K562 (cell line): ENCODE data around the gene FOXD4L3. TPM values are rescaled to one million over a fixed set of nuclear protein-coding genes. Genes with fewer than 3 reads are reported as not detected.
"Not testable (repeated sequence)": the region's sequence is repeated elsewhere in the genome, so short reads cannot be mapped to it uniquely, and the experiment has no call there.

Experiments
- ATAC-seq: fragments of 200-7000 bp; cut with Tn5 transposase; 3 replicates; pipeline ENCODE4 v1.9.1; 2020; ENCODE audit warnings: moderate library complexity
- BruUV-seq: library from RNA; stranded (reverse); fragments of 400-500 nt; replicated peaks from 2 replicates; lab custom pipeline; 2021; lab: Mats Ljungman, UMichigan
- CTCF ChIA-PET: fragments of 300-600 bp; formaldehyde crosslinking; extraction: SDS; loops from one replicate; lab custom pipeline; 2021; ENCODE audit warnings: low intra/inter-chr PET ratio; lab: Yijun Ruan, JAX
- POLR2A ChIA-PET: fragments of 300-600, 350-650 bp; sonication (Branson Sonifier 250); formaldehyde crosslinking; extraction: SDS; loops from one replicate; lab custom pipeline; 2021; ENCODE audit warnings: antibody characterized with exemption, inconsistent platforms; lab: Yijun Ruan, JAX
- DNase-seq, 4 experiments: peaks; one replicate each; pipeline versions ENCODE4 v3.0.0 to v3.0.0-alpha.2; 2011 to 2018; ENCODE audit warnings: low spot score in 3 of 4, mixed read lengths in 3 of 4; ENCODE audit errors: extremely low read depth in 1 of 4
- FAIRE-seq: peaks from 2 replicates; lab custom pipeline; 2011; peaks lifted over from hg19 to GRCh38; lab: Jason Lieb, UNC
- H2AFZ ChIP-seq: 2 replicates; pipeline ENCODE4 v1.6.0; 2011; ENCODE audit warnings: low read depth, low read length, control low read depth, inconsistent platforms
- H3K27ac ChIP-seq: fragments of 200-600 bp; 3 replicates; pipeline ENCODE4 v1.8.0; 2011; ENCODE audit warnings: low read depth, mild to moderate bottlenecking, control low read depth, inconsistent platforms, low read length, moderate library complexity, mixed read lengths; ENCODE audit errors: extremely low read depth
- H3K27me3 ChIP-seq, 2 experiments: fragments of 300-600 bp in 1 of 2; 2 replicates in 1 of 2; 3 replicates in 1 of 2; pipeline versions ENCODE4 v1.6.0 to v1.8.0; 2011; ENCODE audit warnings: inconsistent platforms in 2 of 2, low read length in 2 of 2, mild to moderate bottlenecking in 1 of 2, mixed read lengths in 1 of 2, moderate library complexity in 1 of 2; ENCODE audit not compliant: control insufficient read depth in 2 of 2, insufficient read depth in 2 of 2
- H3K36me3 ChIP-seq: fragments of 300-600 bp; 3 replicates; pipeline ENCODE4 v1.8.0; 2011; ENCODE audit warnings: mild to moderate bottlenecking, low read length, inconsistent platforms; ENCODE audit not compliant: control insufficient read depth, insufficient read depth
- H3K4me1 ChIP-seq, 2 experiments: fragments of 200-600 bp in 1 of 2; replicated peaks in 1 of 2; 2 replicates in 1 of 2; 3 replicates in 1 of 2; pipeline versions ENCODE4 v1.5.1 to v1.8.0; 2011; ENCODE audit warnings: inconsistent platforms in 2 of 2, low read length in 2 of 2, mild to moderate bottlenecking in 1 of 2, mixed read lengths in 1 of 2, moderate library complexity in 1 of 2; ENCODE audit not compliant: control insufficient read depth in 2 of 2, insufficient read depth in 2 of 2
- H3K4me2 ChIP-seq: 2 replicates; pipeline ENCODE4 v1.6.1; 2011; ENCODE audit warnings: low read length, control low read depth, inconsistent platforms, mixed read lengths; ENCODE audit not compliant: insufficient read depth
- H3K4me3 ChIP-seq: fragments of 200-600 bp; sonication (generic), shearing (Covaris generic); 2 replicates; pipeline ENCODE4 v1.5.1; 2016; ENCODE audit warnings: control low read depth, inconsistent platforms
- H3K79me2 ChIP-seq: fragments of 200-600 bp; 3 replicates; pipeline ENCODE4 v1.8.0; 2011; ENCODE audit warnings: low read length, inconsistent platforms; ENCODE audit not compliant: control insufficient read depth, insufficient read depth
- H3K9ac ChIP-seq, 2 experiments: 2 replicates each; pipeline versions ENCODE4 v1.6.0 to v1.6.1; 2011; ENCODE audit warnings: low read depth in 2 of 2, low read length in 2 of 2, control low read depth in 1 of 2, inconsistent platforms in 1 of 2, mild to moderate bottlenecking in 1 of 2, mixed read lengths in 1 of 2; ENCODE audit not compliant: insufficient read depth in 1 of 2
- H3K9me1 ChIP-seq: one replicate; pipeline ENCODE4 v1.6.0; 2011; ENCODE audit warnings: inconsistent platforms, mild to moderate bottlenecking, low read length, moderate library complexity; ENCODE audit not compliant: control insufficient read depth, insufficient read depth
- H3K9me3 ChIP-seq: replicated peaks from 2 replicates; pipeline ENCODE4 v1.5.1; 2011; ENCODE audit warnings: low read depth, low read length, inconsistent platforms; ENCODE audit not compliant: control insufficient read depth, insufficient read depth
- H4K20me1 ChIP-seq: replicated peaks from 2 replicates; pipeline ENCODE4 v1.6.1; 2011; ENCODE audit warnings: low read length, inconsistent platforms, mixed read lengths; ENCODE audit not compliant: control insufficient read depth, insufficient read depth
- WGBS: fragments of 100-300 bp; shearing (Covaris generic); methylation state at CpG from one replicate; pipeline ENCODE4 v1.1.6; 2016; ENCODE audit warnings: low coverage, mixed read lengths; ENCODE audit not compliant: insufficient coverage; ENCODE audit errors: missing lambda C conversion rate; 5-methylcytosine and 5-hydroxymethylcytosine counted together
- in situ Hi-C: fragments of 300-500 bp; cut with MboI; formaldehyde crosslinking; loops from 4 replicates; pipeline ENCODE4 v1.15.0; 2018; ENCODE audit warnings: inconsistent platforms, mixed read lengths
- intact Hi-C: fragments of 100-400 bp; cut with micrococcal nuclease; formaldehyde crosslinking; loops from 2 replicates; pipeline ENCODE4 v1.14.2; 2022
- polyA plus RNA-seq, 8 experiments: library from polyadenylated mRNA; depleted of rRNA in 4 of 8; stranded (reverse) in 5 of 8; unstranded in 3 of 8; fragments of >200 nt; fragmentation: Nextera tagmentation in 2 of 8; fragmentation: Illumina TruSeq in 1 of 8; extraction: Ambion mirVana in 2 of 8; extraction: Trizol in 1 of 8; gene quantifications; 2 replicates each; pipeline versions ENCODE4 v1.2.1 to v1.2.3, GENCODE V29; 2011 to 2014; ENCODE audit warnings: inconsistent platforms in 1 of 8, missing spikeins in 1 of 8
- total RNA-seq, 7 experiments: library from RNA; depleted of rRNA in 6 of 7; stranded (reverse); fragments of >200 nt in 6 of 7; fragmentation: Illumina TruSeq in 2 of 7; extraction: Trizol in 2 of 7; gene quantifications; 2 replicates each; pipeline versions ENCODE4 v1.2.1 to v1.2.3, GENCODE V29; 2011 to 2021; ENCODE audit warnings: low replicate concordance in 1 of 7

Gene FOXD4L3
- total and polyA plus RNA-seq, 9 of the 15 experiments (the other 6 are each of a cell fraction or from before 2014, with no cell fraction given) = 0.11 TPM; not detected in 8

DNA sequence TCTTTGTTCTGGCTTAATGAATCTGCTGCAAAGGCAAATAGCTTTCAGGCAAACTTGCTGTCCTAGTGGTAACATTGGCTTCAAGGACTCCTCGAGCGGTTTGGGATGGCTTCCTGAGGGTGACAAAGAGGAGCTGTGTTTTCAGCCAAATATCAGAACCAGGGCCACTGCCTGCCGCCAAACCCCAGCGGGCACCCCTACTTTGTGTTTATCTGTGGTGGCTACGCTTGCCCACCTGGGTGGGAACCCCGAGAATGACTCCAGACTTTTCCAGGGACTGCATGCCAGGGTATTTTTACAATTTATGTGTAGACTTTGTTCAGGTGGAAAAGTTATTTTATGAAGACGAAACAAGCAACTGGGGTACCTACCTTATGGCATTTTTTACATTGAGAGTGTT lies 35.3 kb downstream of the FOXD4L3 start:
- WGBS = 90% methylated on average over 5 of the region's 7 CpGs
- H3K4me2 ChIP-seq, POLR2A ChIA-PET, H3K27me3 ChIP-seq, H3K9me1 ChIP-seq, FAIRE-seq, CTCF ChIA-PET, ATAC-seq, DNase-seq, H3K79me2 ChIP-seq, H3K27ac ChIP-seq, H3K9me3 ChIP-seq, H3K36me3 ChIP-seq, H4K20me1 ChIP-seq, BruUV-seq, H2AFZ ChIP-seq, H3K4me1 ChIP-seq, intact Hi-C loops, H3K9ac ChIP-seq, H3K4me3 ChIP-seq: not testable (repeated sequence)
- in situ Hi-C loops = loop anchor here (25.0 kb wide), 1 partner anchor 224 kb away; no protein-coding TSS in a partner anchor

DNA sequence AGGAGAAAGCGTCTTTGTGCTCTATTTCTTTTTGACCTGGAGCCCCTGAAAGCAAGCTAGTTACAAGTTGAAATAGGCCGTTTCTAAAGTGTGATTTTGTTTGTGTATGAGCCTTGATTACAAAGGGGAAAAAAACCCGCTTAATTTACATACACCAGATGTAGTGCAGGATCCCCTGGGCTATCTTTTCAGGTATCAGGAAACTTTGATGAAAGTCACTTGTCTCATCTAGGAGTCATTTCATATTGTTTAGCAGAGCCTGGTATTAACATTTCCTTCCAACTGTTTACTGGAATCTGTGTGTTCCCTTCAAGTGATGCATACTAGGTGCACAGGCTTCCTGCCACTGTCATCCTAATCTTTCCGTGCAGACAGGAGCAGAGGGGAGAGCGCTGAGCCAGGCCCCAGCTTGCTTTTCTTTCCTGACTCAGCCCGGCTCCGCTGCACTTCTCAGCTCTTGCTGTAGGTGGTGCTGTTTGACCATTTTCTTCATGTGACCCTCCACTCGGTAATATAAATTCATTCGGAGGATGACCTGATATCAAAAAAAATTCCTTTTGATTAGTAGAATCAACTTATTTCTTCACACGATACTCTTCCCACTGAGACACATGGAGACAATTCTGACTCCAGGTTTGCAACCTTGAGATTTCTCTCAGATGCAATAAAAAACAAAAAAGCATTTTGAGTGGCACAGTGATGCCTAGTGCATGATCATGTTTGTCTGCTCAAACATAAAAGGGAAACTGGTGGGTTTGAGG lies 39.8 kb downstream of the FOXD4L3 start:
- H3K4me1 ChIP-seq, H3K9ac ChIP-seq, H3K9me3 ChIP-seq, H3K79me2 ChIP-seq, CTCF ChIA-PET, H3K27me3 ChIP-seq, BruUV-seq, intact Hi-C loops, DNase-seq, FAIRE-seq, H3K36me3 ChIP-seq, H3K4me2 ChIP-seq, POLR2A ChIA-PET, H4K20me1 ChIP-seq, H3K9me1 ChIP-seq, H2AFZ ChIP-seq, H3K4me3 ChIP-seq, H3K27ac ChIP-seq: not testable (repeated sequence)
- WGBS = 5% methylated on average over 3 of the region's 10 CpGs
- in situ Hi-C loops = loop anchor here (25.0 kb wide), 1 partner anchor 220 kb away; no protein-coding TSS in a partner anchor
- peak; percentile 93 for ATAC-seq

DNA sequence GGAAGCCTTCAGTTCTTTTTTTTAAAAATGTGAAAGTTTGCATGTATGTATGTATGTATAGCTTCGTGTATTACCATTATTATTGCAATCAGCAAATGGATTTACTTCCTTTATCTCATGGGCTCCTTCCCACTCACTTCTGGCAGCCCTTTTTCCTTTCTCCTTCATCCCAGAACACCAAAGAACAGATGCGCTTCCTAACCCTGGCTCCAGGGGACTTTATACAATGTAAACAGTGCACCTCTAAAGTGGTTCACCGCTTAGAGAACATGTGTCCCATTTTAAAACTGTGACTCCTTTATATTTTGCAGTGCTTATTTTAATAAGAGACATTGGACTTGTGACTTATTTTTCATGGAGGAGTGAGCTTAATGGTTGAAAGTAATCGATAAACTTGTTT lies 40.6 kb downstream of the FOXD4L3 start:
- 17% methylated on average over 2 of the region's 4 CpGs for WGBS
- H3K36me3 ChIP-seq, H3K27ac ChIP-seq, H3K27me3 ChIP-seq, FAIRE-seq, H3K9me1 ChIP-seq, intact Hi-C loops, ATAC-seq, H3K4me3 ChIP-seq, H2AFZ ChIP-seq, DNase-seq, CTCF ChIA-PET, H3K9ac ChIP-seq, BruUV-seq, H4K20me1 ChIP-seq, H3K4me1 ChIP-seq, H3K9me3 ChIP-seq, H3K4me2 ChIP-seq, H3K79me2 ChIP-seq, POLR2A ChIA-PET: not testable (repeated sequence)
- in situ Hi-C loops = loop anchor here (25.0 kb wide), 1 partner anchor 219 kb away; no protein-coding TSS in a partner anchor

DNA sequence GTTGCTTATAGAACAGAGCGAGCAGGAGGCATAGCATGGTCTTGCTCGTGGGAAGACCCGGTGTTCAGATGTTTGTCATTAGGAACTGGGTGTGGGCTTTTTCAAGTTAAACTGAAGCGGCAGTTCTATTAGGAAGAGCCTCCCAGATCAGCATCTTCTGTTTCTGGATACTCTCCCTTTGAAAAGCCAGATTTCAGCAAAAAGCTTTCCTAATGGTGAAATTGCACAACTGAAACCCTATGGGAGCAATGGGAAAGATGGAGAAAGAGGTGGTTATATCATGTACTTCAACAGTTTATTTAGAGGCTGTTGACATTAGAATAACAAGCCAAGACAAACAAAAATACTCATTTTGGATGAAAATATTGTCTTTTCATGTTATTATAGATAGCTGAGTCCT lies 41.3 kb downstream of the FOXD4L3 start:
- H3K9me3 ChIP-seq, H3K36me3 ChIP-seq, H3K4me3 ChIP-seq, FAIRE-seq, DNase-seq, H3K79me2 ChIP-seq, POLR2A ChIA-PET, ATAC-seq, H3K27ac ChIP-seq, H3K4me1 ChIP-seq, H4K20me1 ChIP-seq, H2AFZ ChIP-seq, H3K9me1 ChIP-seq, H3K27me3 ChIP-seq, intact Hi-C loops, H3K9ac ChIP-seq, BruUV-seq, CTCF ChIA-PET, H3K4me2 ChIP-seq: not testable (repeated sequence)
- WGBS = 0% methylated on average over 1 of the region's 4 CpGs
- in situ Hi-C loops = loop anchor here (25.0 kb wide), 1 partner anchor 218 kb away; no protein-coding TSS in a partner anchor
